NCI-H69 (cell line): Measurements from ENCODE around the gene OR52B2.
"Not testable (repeated sequence)": the region's sequence is repeated elsewhere in the genome, so short reads cannot be mapped to it uniquely, and the experiment has no call there.

Experiments
- DNase-seq: peaks from one replicate; lab custom pipeline; 2025; lab: John Stamatoyannopoulos, UW

Gene OR52B2

DNA sequence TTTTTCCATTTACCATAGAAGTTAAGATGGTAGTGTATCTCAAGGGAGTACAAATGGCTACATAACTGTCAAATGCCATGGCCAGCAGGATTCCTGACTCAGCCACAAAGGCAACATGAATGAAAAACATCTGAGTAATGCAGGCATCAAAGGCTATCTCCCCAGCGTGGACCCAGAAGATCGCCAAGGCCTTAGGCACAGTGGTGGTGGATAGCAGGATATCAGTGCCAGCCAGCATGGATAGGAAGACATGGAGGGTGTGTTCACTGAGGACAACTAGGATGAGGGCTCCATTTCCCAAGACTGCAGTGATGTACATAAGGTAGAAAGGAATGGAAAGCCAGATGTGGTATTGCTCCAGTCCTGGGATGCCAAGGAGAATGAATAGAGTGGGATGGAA, 18.0 kb downstream of the OR52B2 start:
- no peak for DNase-seq

DNA sequence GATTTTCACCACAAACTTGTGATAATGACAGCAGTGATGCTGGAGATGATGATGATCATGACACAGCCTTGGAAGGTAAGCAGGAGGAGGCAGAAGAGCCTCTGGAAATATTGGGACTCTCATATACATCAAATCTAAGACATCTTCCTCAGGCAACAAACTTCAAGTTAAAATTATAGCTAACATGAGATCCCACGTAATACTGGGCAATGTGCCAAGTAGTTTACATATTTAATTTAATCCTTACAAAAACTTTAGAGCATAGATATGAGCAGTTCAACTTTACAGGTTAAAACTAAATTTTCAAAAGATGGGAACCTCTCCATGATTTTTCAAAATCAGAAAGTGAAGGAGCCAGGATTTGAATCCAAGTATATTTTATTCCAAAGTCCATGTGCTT, 19.0 kb downstream of the OR52B2 start:
- DNase-seq: no peak

DNA sequence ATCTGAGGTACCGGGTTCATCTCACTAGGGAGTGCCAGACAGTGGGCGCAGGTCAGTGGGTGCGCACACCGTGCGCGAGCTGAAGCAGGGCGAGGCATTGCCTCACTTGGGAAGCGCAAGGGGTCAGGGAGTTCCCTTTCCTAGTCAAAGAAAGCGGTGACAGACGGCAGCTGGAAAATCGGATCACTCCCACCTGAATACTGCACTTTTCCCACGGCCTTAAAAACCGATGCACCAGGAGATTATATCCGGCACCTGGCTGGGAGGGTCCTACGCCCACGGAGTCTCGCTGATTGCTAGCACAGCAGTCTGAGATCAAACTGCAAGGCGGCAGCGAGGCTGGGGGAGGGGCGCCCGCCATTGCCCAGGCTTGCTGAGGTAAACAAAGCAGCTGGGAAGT, 26.4 kb downstream of the OR52B2 start:
- DNase-seq: peak; percentile 25

DNA sequence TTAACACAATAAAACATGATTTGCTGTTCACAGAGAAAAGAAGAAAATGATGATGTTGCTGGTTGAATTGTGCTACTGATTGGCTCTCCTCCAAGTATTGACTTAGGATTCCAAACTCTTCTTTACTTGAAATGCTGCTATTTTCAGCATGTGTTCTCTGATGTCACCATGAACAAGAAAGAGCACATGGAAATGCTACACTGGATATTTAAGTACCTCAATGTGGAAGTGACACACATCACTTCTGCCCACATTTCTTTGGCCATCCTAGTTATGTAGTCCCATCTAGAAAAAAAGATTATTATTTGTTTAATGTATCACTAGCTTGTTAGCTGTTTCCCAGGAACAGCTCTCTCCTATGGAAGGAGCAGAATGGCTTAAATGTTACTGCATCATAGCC, 27.2 kb downstream of the OR52B2 start:
- DNase-seq: peak; percentile 6

DNA sequence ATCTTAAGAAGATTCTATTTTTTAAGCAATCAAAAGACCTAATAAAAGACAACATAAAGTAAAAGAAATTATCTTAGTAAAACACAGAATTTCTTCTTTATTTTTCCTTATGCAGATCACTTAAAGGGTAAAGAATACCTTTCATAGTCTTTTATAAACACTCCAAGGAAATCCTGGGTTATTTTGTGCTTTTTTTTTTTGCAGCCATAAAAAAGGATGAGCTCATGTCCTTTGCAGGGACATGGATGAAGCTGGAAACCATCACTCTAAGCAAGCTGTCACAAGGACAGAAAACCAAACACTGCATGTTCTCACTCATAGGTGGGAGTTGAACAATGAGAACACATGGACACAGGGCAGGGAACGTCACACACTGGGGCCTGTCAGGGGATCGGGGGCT, 34.2 kb downstream of the OR52B2 start:
- DNase-seq: not testable (repeated sequence)

DNA sequence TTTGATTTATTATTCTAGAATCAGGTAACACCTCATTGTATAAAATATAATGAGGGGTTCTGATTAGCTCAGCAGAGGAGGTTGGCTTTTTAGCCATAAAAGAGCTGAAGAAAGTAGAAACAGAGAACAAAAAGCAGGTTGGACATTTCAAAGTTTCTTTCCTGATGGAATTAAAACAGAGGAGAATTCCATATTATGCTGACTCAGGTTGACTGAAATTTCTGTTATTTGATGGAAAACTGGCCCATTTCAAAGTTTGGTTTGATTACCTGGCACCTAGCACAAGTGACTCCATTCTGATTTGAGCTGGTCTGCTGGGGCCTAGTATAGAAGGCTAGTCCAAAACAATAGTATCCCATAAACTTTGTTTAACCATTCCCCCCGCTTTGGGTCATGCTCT, 37.7 kb downstream of the OR52B2 start:
- DNase-seq: no peak

DNA sequence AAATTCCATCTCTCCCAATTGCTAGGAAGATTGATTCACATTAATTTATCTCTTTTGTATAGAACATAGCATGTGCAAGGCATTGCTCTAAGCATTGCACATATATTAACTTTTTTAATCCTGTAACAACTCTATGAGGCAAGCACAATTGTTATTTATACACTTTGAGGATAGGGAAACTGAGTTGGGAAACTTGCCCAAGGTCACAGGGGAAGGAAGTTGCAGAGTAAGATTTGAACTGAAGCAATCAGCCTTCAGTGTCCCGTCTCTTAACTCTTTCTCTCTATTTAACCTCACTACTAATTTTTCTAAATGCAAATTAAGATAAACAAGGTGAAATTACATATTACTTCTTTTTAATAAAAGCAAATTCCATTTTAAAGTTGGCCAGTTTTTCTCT, 40.5 kb downstream of the OR52B2 start:
- DNase-seq: no peak

DNA sequence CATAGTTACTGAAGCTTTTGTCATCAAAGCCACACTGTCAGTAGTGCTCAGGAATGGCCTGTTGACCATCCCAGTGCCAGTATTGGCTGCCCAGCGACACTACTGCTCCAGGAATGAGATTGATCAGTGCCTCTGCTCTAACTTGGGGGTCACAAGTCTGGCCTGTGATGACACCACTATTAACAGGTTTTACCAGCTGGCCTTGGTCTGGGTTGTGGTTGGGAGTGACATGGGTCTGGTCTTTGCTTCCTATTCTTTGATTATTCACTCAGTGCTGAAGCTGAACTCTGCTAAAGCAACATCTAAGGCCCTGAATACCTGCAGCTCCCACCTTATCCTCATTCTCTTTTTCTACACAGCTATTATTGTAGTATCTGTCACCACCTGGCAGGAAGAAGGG, 41.1 kb downstream of the OR52B2 start:
- DNase-seq: no peak

DNA sequence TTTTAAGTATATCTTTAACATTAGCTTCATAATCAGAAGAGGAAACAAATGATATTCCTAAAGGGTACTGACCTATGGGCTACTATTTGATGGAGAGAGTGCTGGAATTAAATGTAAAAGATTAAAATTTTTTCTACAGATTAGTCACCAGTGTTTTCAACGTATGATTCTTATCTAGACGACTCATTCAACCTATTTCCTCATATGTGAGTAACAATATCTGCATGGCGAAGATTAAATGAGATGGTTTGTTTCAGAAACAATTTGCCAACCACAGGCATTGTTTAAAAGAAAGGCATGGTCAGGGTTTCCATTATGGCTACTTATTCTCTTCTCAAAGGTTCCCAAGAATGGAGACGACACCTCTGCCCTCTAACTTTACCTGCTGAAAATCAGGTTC, 42.2 kb downstream of the OR52B2 start:
- DNase-seq: no peak

DNA sequence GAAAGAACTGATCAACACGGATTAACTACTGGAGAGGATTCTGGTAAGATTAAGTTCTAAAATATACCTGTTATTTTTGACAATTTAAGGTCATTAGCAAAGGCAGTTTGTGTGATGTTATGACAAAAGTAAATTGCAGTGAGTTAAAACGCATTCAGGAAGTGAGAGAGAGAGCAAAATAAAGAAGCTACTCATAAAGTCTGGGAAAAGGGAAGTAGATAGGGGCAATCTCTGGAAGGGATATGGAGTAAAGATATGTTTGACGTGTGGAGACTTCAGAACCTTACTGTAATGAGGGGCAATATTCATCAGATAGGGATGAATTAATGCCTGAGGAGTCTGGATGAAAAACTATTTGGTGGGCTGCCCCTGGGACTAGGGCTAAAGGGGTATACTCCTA, 45.9 kb downstream of the OR52B2 start:
- no peak for DNase-seq
